Measurements from ENCODE around the gene FJX1. TPM values are rescaled to one million over a fixed set of nuclear protein-coding genes. Genes with fewer than 3 reads are reported as not detected.

The FJX1 gene
- total RNA-seq, 1 experiment from 2014 or later, result 13.7 TPM

DNA sequence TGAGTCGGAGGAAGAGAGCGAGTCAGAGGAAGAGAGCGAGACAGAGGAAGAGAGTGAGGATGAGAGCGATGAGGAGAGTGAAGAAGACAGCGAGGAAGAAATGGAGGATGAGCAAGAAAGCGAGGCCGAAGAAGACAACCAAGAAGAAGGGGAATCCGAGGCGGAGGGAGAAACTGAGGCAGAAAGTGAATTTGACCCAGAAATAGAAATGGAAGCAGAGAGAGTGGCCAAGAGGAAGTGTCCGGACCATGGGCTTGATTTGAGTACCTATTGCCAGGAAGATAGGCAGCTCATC is 45.1 kb downstream of the FJX1 start:
- no peak for DNase-seq (ENCODE audit: low read depth, low spot score)
- Histone ChIP-seq H3K9ac (ENCODE audit: low read length) (peak overlapping the region; percentile 66), H3K36me3 (ENCODE audit: control insufficient read depth in 1 of 2, insufficient read depth in 2 of 2, low read length in 2 of 2) (peaks cover 0 to 3% of the 10 kb centered on the region in 2 experiments; a peak in 1 of 4 replicates), H3K4me1 (ENCODE audit: control insufficient read depth in 1 of 2, insufficient read depth in 2 of 2, low read length in 2 of 2) (peaks cover 6 to 24% of the 10 kb centered on the region in 2 experiments; a peak in 3 of 4 replicates), H4K20me1 (ENCODE audit: insufficient read depth) (no peaks in the 10 kb centered on the region), H3K79me2 (ENCODE audit: insufficient read depth, low read length) (peaks cover 36% of the 10 kb centered on the region), H3K9me2 (ENCODE audit: insufficient read depth) (no peaks in the 10 kb centered on the region), H3K4me2 (ENCODE audit: low read length) (peak overlapping the region; percentile 98), H3K27ac (ENCODE audit: low read depth, low read length) (no peak overlapping the region; the same call in 1 of the 2 replicates), H3K4me3 (replicated peaks in 1 of 2; ENCODE audit: low read depth in 1 of 2, low read length in 2 of 2) (peak overlapping the region; percentile 49 to 71), H2AFZ (ENCODE audit: low read depth, low read length, poor library complexity, severe bottlenecking) (peak overlapping the region; percentile 65), H3K27me3 (ENCODE audit: insufficient read depth, low read length) (no peaks in the 10 kb centered on the region), H3K9me3 (ENCODE audit: control insufficient read depth in 1 of 2, insufficient read depth in 1 of 2, low read depth in 1 of 2, low read length in 2 of 2) (peaks cover 0 to 8% of the 10 kb centered on the region in 2 experiments; a peak in 1 of 4 replicates)
- CTCF ChIA-PET, result no interaction called here
- BruUV-seq (replicated peaks), result TSS peak; percentile 42
- RAD21 ChIA-PET (ENCODE audit: low non-redundant PET in 1 of 2, low total read pairs in 2 of 2, uncharacterized antibody in 2 of 2, unreplicated experiment in 2 of 2), result no interaction called here
- POLR2A ChIA-PET, result no interaction called here
- TF ChIP-seq FOSL1 (IDR thresholded peaks at IDR 0.05; ENCODE audit: low read depth) (no peak), EZH2phosphoT487 (IDR thresholded peaks at IDR 0.05; ENCODE audit: borderline replicate concordance) (no peak), EGR1 (IDR thresholded peaks at IDR 0.05; ENCODE audit: low read depth) (no peak), CTCF (IDR thresholded peaks at IDR 0.05 in 2 of 3, conservative IDR thresholded peaks at IDR 0.05 in 1 of 3; ENCODE audit: borderline replicate concordance in 1 of 3, insufficient read depth in 1 of 3, low read depth in 2 of 3, low read length in 2 of 3) (no peak), ATF3 (IDR thresholded peaks at IDR 0.05) (no peak)
- intact Hi-C loops (cut with micrococcal nuclease), result loop anchor here (2.0 kb wide), 1 partner anchor 45 kb away; the partner anchor contains the start of gene FJX1
- ATAC-seq, result no peak

DNA sequence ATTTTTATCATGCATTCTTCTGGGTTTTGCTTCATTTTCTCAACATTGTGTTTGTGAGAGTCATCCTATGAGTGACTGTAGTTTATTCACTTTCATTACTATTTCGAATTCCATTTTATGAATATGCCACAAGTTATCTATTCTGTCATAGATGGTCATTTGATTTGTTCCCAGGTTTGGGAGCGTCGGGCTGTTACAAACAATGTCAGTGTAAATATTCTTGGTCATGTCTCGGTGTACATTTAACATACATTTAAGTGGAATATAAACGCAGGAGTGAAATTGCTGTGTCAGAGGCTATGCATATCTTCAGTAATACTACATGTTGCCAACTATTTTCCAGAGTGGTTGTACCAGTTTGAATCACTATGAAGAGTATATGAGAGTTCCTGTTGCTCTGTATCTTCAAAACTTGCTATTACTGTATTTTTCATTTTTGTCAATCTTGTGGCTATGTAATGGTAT is 46.7 kb downstream of the FJX1 start:
- H3K9me2 ChIP-seq (ENCODE audit: insufficient read depth), result no peaks in the 10 kb centered on the region
- ATAC-seq (no peak), DNase-seq (ENCODE audit: low read depth, low spot score) (no peak)
- H3K9me3 ChIP-seq (ENCODE audit: control insufficient read depth in 1 of 2, insufficient read depth in 1 of 2, low read depth in 1 of 2, low read length in 2 of 2), result peaks cover 0 to 8% of the 10 kb centered on the region in 2 experiments; a peak in 1 of 4 replicates
- H3K4me1 ChIP-seq (ENCODE audit: control insufficient read depth in 1 of 2, insufficient read depth in 2 of 2, low read length in 2 of 2), result peaks cover 6 to 24% of the 10 kb centered on the region in 2 experiments; a peak in 3 of 4 replicates
- H3K4me3 ChIP-seq (replicated peaks in 1 of 2; ENCODE audit: low read depth in 1 of 2, low read length in 2 of 2), result no peak overlapping the region
- H3K79me2 ChIP-seq (ENCODE audit: insufficient read depth, low read length), result peaks cover 46% of the 10 kb centered on the region
- H3K27me3 ChIP-seq (ENCODE audit: insufficient read depth, low read length), result no peaks in the 10 kb centered on the region
- no peak overlapping the region for H3K9ac ChIP-seq (ENCODE audit: low read length)
- ChIA-PET POLR2A (no interaction called here), CTCF (no interaction called here), RAD21 (ENCODE audit: low non-redundant PET in 1 of 2, low total read pairs in 2 of 2, uncharacterized antibody in 2 of 2, unreplicated experiment in 2 of 2) (no interaction called here)
- no peaks in the 10 kb centered on the region for H4K20me1 ChIP-seq (ENCODE audit: insufficient read depth)
- no TSS peak for BruUV-seq (replicated peaks)
- peaks cover 0 to 3% of the 10 kb centered on the region in 2 experiments; a peak in 1 of 4 replicates for H3K36me3 ChIP-seq (ENCODE audit: control insufficient read depth in 1 of 2, insufficient read depth in 2 of 2, low read length in 2 of 2)
- H2AFZ ChIP-seq (ENCODE audit: low read depth, low read length, poor library complexity, severe bottlenecking), result no peak overlapping the region
- H3K4me2 ChIP-seq (ENCODE audit: low read length), result no peak overlapping the region
- intact Hi-C loops (cut with micrococcal nuclease), result no loop called here
- no peak overlapping the region for H3K27ac ChIP-seq (ENCODE audit: low read depth, low read length)
- no peak for TF ChIP-seq POLR2AphosphoS5 (IDR thresholded peaks at IDR 0.05; ENCODE audit: low read depth, low read length)
- no peak for TF ChIP-seq EZH2 (IDR thresholded peaks at IDR 0.05)
- no peak for TF ChIP-seq CBX3 (IDR thresholded peaks at IDR 0.05; ENCODE audit: low read depth)
- no peak for TF ChIP-seq SIN3A (IDR thresholded peaks at IDR 0.05; ENCODE audit: low read depth)
- no peak for TF ChIP-seq TCF7L2 (IDR thresholded peaks at IDR 0.05; ENCODE audit: borderline replicate concordance, extremely low read depth, insufficient read depth, insufficient read length)
- TF ChIP-seq, protein P1, sequence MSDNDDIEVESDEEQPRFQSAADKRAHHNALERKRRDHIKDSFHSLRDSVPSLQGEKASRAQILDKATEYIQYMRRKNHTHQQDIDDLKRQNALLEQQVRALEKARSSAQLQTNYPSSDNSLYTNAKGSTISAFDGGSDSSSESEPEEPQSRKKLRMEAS (IDR thresholded peaks at IDR 0.05), result no peak
- TF ChIP-seq JUND (IDR thresholded peaks at IDR 0.05), result no peak
- TF ChIP-seq SRF (IDR thresholded peaks at IDR 0.05; ENCODE audit: low read depth), result no peak
- no peak for TF ChIP-seq CEBPB (IDR thresholded peaks at IDR 0.05; ENCODE audit: low read depth)
- no peak for TF ChIP-seq SP1 (IDR thresholded peaks at IDR 0.05; ENCODE audit: low read depth)
- no peak for TF ChIP-seq YY1 (IDR thresholded peaks at IDR 0.05; ENCODE audit: extremely low read depth, insufficient replicate concordance, low read depth, low read length)
- no peak for TF ChIP-seq ZNF274 (IDR thresholded peaks at IDR 0.05; ENCODE audit: low read depth, low read length)
- TF ChIP-seq, protein P2, sequence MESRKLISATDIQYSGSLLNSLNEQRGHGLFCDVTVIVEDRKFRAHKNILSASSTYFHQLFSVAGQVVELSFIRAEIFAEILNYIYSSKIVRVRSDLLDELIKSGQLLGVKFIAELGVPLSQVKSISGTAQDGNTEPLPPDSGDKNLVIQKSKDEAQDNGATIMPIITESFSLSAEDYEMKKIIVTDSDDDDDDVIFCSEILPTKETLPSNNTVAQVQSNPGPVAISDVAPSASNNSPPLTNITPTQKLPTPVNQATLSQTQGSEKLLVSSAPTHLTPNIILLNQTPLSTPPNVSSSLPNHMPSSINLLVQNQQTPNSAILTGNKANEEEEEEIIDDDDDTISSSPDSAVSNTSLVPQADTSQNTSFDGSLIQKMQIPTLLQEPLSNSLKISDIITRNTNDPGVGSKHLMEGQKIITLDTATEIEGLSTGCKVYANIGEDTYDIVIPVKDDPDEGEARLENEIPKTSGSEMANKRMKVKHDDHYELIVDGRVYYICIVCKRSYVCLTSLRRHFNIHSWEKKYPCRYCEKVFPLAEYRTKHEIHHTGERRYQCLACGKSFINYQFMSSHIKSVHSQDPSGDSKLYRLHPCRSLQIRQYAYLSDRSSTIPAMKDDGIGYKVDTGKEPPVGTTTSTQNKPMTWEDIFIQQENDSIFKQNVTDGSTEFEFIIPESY (IDR thresholded peaks at IDR 0.05; ENCODE audit: extremely low read depth, insufficient replicate concordance, low read length), result no peak
